HT1080 (cell line): ENCODE measurements around the gene FSCN2. TPM values are rescaled to one million over a fixed set of nuclear protein-coding genes. Genes with fewer than 3 reads are reported as not detected.
A peak's percentile ranks its signal among the peaks of the same experiment; 100 is the strongest.

Source experiments
- DNase-seq: peaks from one replicate; pipeline ENCODE4 v3.0.0-alpha.2; 2015; ENCODE audit warnings: low read depth
- total RNA-seq: library from RNA; depleted of rRNA; stranded (reverse); fragments of >200 nt; shearing (Covaris generic); gene quantifications from 2 replicates; pipeline ENCODE4 v1.2.3, GENCODE V29; 2014

Gene FSCN2
- total RNA-seq, 1 experiment from 2014 or later, result 0.40 TPM

- DNase-seq, result no peak
Measured at GRCh38 chr17:81489998-81490992, 37.9 kb upstream of the FSCN2 start.

- no peak for DNase-seq
Measured at GRCh38 chr17:81491181-81491581, 37.0 kb upstream of the FSCN2 start.

GRCh38 chr17:81491761-81492160 lies 36.4 kb upstream of the FSCN2 start:
- no peak for DNase-seq

- DNase-seq, result no peak
Measured at GRCh38 chr17:81492202-81492601, 36.0 kb upstream of the FSCN2 start.

DNA sequence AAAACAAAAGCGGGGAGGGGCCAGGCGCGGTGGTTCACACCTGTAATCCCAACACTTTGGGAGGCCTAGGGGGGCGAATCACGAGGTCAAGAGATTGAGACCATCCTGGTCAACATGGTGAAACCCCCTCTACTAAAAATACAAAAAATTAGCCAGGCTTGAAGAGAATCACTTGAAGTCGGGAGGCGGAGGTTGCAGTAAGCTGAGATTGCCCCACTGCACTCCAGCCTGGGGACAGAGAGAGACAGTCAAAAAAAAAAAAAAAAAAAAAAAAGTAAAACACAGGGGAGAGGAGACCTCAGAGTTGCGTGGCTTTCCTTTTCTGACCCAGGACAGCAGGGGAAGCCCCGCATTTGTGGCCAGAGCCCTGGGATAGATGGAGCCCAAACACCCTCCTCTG lies 35.5 kb upstream of the FSCN2 start:
- DNase-seq, result no peak

DNA sequence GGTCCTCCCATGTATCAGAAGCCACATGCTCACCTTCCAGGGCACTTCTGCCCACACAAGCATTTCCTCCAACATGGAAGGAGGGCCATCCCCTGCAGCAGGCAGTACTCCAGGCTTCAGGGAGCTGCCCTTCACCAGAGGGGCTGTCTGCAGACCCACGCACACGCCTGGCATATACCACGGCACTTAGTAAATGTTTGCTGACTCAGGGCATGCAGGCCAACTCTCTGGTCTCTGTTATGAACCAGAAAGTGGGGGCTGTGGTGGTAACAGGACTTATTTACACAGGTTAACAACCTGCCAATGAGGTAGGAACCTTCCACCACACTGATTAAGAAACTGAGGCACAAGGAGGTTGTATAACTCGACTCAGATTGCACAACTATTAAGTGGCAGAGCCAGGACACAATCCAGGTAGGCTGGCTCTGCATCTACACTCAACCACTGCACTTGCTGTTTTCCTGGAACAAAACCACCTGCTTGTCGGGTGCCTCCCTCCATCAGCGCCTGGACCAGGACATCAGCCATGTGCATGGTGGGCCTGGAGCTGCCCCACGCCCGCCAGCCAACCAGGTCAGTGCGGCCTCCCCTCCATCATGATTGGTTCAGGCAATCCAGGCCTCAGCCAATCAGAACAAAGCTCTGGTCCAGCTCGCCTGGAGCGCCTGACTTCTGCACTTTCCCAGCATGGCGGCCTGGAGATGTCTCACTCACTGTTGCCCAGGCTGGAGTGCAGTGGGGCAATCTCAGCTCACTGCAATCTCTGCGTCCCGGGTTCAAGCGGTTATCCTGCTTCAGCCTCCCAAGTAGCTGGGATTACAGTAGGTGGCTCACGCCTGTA lies 34.8 kb upstream of the FSCN2 start:
- DNase-seq, result no peak

GRCh38 chr17:81494626-81495377 lies 33.4 kb upstream of the FSCN2 start:
- no peak for DNase-seq

DNA sequence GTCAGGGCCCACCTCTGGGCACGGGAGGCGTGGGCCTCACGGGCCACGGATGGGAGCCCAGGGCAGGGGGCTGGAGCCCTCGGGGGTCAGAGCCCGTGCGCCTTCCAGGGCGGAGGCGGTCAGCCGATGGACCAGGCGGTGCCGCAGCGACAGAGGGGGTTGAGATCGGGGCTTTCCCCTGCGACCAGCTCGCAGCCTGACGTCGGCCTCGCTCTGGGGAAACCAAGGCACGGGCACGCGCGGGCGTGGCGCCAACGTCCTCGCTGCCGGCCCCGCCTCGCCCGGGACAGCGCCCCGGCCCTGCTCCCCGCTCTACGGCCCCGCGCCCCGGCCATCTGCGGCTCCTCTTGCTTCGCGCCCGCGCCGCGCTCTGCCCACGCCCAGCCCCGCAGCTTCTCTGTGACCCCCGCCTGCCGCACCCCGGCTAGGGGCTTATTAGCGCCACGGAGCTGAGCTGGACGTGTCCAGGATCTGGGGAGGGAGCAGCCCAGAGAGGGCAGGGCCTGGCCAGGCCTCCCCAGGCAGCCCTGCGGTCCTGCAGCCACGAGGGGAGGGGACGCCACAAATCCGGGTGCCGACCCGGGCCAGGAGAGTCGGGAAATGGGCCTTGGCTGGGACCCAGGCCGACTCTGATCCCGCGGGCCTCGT lies 29.1 kb upstream of the FSCN2 start:
- DNase-seq, result no peak

- DNase-seq, result no peak
Measured at GRCh38 chr17:81499601-81499970, 28.6 kb upstream of the FSCN2 start.

GRCh38 chr17:81500047-81500446 lies 28.1 kb upstream of the FSCN2 start:
- no peak for DNase-seq

- no peak for DNase-seq
Measured at GRCh38 chr17:81502471-81503017, 25.6 kb upstream of the FSCN2 start.

DNA sequence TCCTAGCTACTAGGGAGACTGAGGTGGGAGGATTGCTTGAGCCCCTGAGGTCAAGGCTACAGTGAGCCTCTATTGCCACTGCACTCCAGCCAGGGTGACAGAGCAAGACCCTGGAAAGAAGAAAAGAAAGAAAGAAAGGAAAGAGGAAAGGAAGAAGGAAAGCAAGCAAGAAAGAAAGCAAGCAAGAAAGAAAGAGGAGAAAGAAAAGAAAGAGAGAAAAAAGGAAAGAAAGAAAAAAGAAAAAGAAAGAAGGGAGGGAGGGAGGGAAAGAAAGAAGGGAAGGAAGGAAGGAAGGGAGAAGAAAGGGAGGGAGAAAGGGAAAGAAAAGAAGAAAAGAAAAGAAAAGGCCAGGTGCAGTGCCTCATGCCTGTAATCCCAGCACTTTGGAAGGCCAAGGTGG lies 24.6 kb upstream of the FSCN2 start:
- DNase-seq, result no peak

- DNase-seq, result peak; percentile 84
Measured at GRCh38 chr17:81508639-81509206, 19.5 kb upstream of the FSCN2 start.

DNA sequence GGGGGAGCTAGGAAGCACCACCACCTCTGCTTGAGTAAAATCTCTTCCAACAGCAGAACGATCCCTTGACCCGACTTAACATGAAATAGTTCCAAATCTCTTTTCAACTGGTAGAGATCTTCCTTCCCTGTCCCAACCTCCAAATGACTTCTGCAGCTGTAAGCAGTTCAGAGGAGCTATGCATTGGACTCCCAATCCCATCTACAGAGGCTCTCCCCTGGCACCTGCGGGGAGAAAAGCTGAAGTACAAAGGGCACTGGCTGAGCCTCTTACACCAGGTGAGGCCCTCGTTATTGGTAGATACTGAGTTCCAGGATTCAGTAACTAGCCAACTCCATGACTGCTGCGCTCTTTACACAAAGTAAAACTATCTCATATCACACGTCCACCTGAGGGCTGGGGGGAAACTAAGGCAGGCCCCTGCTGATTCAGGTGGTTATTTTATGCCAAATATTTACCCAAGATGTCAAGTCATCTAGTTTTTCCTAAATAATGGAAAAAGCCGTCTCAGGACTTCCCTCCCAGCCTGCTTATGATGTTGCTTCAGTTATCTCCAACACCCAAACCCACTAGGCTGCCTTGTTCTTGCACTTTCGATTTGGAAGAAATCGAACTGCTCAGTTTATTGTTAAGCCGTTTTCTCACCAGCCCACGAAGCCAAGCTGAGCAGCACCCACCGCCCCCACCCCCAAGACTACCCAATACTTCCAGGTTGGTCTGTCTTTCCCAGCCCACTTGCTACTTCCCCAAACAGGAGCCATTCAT lies 18.8 kb upstream of the FSCN2 start:
- DNase-seq, result peak; percentile 63

DNA sequence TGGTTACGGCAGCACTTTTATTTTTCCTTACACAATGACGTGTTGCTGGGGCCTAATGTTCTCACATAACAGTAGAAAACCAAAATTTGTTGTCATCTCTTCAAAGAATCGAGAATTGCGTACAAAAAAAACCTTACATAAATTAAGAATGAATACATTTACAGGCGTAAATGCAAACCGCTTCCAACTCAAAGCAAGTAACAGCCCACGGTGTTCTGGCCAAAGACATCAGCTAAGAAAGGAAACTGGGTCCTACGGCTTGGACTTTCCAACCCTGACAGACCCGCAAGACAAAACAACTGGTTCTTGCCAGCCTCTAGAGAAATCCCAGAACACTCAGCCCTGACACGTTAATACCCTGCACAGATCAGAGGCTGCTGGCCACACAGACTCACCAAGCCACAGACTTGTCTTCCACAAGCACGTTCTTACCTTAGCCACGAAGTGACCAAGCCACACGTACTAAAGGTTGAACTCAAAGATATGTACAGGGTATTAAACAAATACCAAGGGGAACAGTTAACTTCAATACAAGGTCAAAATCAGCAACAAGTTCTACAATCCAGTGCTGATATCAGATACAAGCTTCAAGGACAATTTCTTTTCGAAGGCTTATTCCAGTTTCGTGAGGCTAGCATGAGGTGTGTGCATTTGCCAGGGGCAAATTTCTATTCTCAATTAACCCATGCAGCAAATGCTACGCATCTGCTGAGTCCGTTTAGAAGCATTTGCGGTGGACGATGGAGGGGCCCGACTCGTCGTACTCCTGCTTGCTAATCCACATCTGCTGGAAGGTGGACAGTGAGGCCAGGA lies 18.0 kb upstream of the FSCN2 start:
- DNase-seq, result no peak

DNA sequence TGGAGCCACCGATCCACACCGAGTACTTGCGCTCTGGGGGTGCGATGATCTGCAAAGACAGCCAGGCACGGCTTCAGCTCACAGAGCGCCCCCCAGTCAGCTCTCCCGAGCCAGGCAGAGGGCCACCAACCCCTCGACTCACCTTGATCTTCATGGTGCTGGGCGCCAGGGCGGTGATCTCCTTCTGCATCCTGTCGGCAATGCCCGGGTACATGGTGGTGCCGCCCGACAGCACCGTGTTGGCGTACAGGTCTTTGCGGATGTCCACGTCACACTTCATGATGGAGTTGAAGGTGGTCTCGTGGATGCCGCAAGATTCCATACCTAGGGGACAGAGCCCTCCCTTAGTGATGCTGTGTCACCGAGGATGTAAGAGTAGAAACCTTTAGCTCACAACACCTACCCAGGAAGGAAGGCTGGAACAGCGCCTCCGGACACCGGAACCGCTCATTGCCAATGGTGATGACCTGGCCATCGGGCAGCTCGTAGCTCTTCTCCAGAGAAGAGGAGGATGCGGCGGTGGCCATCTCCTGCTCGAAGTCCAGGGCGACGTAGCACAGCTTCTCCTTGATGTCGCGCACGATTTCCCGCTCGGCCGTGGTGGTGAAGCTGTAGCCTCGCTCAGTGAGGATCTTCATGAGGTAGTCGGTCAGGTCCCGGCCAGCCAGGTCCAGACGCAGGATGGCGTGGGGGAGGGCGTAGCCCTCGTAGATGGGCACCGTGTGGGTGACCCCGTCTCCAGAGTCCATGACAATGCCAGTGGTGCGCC lies 17.2 kb upstream of the FSCN2 start:
- peak; percentile 39 for DNase-seq

DNA sequence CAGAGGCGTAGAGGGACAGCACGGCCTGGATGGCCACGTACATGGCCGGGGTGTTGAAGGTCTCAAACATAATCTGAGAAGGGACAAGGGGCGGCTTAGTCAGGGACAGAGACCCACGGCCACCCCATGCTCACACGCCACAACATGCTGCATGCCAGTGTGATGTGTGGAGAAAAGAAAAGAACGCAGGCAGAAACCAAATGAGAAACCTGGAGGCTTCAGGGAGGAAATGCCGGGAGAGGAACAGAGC lies 16.7 kb upstream of the FSCN2 start:
- peak; percentile 50 for DNase-seq
